HG03378 (cell line): ENCODE data around the gene C12orf75.
A peak's percentile ranks its signal among the peaks of the same experiment; 100 is the strongest.
"Not testable (repeated sequence)": the region's sequence is repeated elsewhere in the genome, so short reads cannot be mapped to it uniquely, and the experiment has no call there.

Experiments
- ATAC-seq: cut with Tn5 transposase; IDR thresholded peaks from one replicate; pipeline ENCODE4 v1.9.1; 2021; ENCODE audit warnings: mild to moderate bottlenecking, moderate library complexity; ENCODE audit not compliant: unreplicated experiment

The C12orf75 gene

DNA sequence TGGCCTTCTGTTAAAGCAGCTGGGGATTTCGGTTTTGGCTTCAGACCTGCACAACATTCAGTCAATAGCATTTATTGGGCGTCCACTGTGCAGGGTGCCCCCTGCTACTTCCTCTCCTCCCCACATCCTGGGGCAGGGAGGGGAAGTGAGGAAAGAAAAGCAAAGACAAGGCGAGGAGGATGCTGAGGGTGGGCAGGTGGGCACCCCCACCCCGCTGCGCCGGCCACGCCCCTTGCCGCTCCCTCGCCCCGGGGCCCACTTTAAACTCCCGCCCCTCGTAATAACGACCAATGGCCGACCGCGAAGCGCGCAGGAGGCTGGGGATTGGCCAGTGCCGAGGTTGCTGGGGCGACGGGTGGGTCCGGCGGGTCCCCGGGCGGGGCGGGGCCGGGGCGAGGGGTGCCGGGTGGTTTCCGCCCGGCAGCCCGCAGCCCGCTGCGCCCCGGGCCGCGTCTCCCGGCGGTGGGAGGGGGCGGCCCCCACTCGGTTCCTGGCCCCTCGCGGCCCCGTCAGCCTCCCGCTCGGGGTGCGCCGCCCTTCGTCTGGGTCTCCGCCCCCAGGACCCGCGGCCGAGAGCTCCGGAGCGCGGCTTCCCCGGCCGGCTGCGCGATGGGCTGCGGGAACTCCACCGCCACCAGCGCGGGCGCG is at the start of gene C12orf75:
C12orf75 (plus strand) TSS at position 409 of the 648 bp plus-strand sequence; CDS start at position 610, 201 bp downstream.
- ATAC-seq, result peak; percentile 78

DNA sequence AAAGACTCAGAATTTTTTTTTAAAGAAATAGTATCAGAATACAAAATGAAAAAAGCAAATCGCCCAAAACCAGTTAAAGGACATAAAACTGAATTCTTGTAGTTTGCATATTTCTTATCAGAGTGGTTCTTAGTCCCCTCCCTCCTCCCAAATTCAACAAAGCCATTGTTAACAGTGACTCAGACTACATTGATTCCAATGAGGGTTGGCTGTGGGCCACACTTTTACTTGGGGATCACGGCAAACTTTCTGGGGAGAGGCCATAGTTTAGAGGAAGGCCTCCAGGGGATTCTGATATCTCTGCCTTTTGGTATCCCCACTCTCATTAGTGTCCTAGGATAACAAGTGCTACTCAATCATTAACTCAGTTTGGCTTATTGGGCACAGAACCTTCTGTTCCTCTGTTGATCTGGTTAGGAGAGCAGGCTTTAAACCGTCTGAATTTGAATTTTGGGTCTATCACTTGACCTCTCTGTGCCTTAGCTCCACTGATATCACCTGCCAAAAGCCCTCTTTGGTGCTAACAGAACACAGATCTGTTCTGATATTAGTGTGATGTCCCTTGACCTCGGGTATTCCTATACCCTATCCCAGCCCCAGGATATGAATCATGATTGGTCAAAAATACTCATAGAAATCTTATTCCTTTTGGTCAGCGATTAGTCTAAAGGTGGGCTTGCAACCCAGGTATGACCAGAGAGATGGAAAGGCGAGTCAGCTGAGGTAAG is 49.4 kb upstream of the C12orf75 start:
- ATAC-seq, result no peak

DNA sequence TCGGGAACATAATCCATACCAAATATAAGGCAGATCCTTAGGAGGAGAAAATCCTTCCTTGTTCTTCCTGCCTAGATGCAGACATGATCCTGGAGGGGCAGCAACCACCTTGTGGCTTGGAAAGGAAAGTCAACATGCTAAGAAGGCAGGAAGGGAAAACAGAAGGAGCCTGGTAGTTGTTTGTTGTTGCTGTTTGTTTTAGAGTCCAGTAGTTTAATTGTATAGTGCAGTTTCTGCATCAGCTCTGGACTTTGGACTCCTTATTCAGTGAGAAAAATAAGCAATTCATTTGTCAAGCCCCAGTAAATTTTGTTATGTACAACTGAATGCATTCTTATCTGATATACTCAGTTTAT is 48.8 kb upstream of the C12orf75 start:
- ATAC-seq, result no peak

DNA sequence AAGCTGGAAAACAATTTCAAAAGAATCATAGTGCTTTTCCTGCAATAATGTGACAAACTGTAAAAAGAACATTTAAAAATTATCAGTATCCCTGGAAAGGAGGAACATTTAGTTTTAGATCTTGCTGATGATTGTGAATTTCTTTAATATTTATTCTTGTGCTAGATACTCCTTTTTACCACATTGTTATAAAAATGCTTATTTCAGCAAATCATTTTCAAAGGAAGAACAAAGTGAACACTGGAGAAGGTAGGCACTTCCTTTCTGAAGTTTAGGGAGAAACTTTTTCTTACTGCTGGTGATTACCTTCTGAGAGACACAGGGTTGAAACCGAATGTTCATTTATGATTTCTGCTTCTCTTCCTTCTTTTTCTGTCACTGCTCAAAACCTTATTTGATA is 45.1 kb upstream of the C12orf75 start:
- ATAC-seq, result no peak

GRCh38 chr12:105287408-105287807 is 43.1 kb upstream of the C12orf75 start:
- no peak for ATAC-seq

- ATAC-seq, result no peak
Measured at GRCh38 chr12:105288311-105288996, 42.0 kb upstream of the C12orf75 start.

DNA sequence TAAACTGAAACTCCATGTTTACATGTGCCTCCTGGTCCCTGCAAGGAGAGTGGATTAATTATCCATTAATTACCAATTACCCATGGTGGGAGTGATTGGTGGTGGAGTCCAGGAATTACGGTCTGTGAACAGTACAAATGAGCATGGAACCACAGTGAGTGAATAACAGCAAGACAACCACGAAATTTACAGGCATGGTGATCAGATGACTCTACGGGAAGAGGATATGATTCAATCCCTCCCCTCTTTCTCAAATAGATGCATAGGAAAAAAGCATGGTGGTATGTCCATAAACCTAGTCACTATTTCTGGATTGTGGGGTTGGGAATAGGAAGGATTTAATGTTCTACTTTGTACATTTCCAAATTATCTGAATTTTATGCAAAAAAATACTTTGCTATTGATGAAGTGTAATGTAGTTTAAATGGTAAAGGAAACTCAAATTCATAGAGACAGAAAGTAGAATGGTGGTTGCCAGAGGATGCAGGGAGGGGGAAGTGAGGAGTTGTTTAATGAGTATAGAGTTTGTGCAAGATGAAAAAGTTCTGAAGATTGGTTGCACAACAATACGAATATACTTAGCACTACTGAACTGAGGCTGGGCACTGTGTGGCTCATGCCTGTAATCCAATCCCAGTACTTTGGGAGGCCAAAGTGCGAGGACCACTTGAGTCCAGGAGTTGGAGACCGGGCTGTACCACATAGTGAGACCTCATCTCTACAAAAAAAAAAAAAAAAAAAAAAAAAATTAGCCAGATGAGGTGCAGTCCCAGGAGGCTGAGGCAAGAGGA is 41.2 kb upstream of the C12orf75 start:
- ATAC-seq, result no peak

GRCh38 chr12:105291531-105291930 is 39.0 kb upstream of the C12orf75 start:
- no peak for ATAC-seq

GRCh38 chr12:105292705-105293104 is 37.8 kb upstream of the C12orf75 start:
- no peak for ATAC-seq

- ATAC-seq, result no peak
Measured at GRCh38 chr12:105293187-105293586, 37.3 kb upstream of the C12orf75 start.

GRCh38 chr12:105294161-105294560 is 36.3 kb upstream of the C12orf75 start:
- no peak for ATAC-seq

- ATAC-seq, result no peak
Measured at GRCh38 chr12:105294886-105295479, 35.5 kb upstream of the C12orf75 start.

- no peak for ATAC-seq
Measured at GRCh38 chr12:105296116-105297089, 34.1 kb upstream of the C12orf75 start.

- no peak for ATAC-seq
Measured at GRCh38 chr12:105300883-105301282, 29.6 kb upstream of the C12orf75 start.

- no peak for ATAC-seq
Measured at GRCh38 chr12:105301696-105302095, 28.8 kb upstream of the C12orf75 start.

- not testable (repeated sequence) for ATAC-seq
Measured at GRCh38 chr12:105302986-105303385, 27.5 kb upstream of the C12orf75 start.

DNA sequence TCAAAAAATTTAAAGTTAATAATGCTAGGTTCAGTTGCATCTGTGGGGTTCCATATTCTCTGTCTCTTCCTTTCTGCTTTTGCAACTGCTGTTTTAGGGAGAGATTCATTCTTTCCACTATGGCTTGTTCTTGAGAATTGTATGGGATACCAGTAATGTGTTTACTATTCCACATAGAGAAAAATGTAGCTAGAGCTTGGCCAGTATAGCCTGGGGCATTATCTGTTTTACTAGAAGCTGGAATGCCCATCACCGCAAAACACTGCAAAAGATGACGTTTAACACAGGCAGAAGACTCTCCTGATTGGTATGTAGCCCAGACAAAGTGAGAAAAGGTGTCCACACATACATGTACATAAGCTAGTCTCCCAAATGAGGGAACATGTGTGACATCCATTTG is 25.9 kb upstream of the C12orf75 start:
- not testable (repeated sequence) for ATAC-seq

DNA sequence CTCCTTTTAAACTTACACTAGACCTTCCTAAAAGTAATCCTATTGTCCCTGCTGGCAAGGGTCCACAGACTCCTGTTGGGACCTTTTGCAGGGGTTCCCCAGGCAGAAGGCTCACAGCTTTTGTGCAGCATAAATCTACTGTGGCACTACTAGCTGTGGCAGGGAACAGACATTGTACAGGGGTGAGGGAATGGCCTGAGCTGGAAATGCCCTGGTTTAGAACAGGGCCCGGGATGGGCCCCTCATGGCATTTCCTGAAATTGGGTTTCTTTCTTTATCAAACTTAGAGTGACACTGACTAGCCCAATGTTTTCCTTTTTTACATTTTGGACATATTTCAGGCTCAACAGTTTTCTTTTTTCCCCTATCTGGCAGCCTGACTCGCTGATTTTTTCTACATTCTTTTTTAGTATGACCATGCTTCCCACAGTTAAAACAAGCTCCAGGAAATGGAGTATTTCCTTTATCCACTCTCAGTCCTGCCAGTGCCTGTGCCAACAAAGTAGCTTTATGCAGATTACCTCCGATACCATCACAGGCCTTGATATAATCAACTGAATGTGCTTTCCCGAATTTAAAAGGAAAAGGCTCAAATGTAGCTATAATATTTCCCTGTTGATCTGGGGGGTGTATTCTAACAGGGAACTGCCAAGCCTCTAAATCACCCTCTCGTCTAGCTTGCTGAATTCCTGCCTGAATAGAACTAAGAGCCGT is 22.7 kb upstream of the C12orf75 start:
- not testable (repeated sequence) for ATAC-seq

- not testable (repeated sequence) for ATAC-seq
Measured at GRCh38 chr12:105308839-105309238, 21.7 kb upstream of the C12orf75 start.
